Activated naive CD4-positive, alpha-beta T cell treated with anti-CD3 and anti-CD28 coated beads, Interleukin-2, amount 10 ng/mL, durations not matched to agents 7 days and 5 days (primary cell): ENCODE data around the gene RPEL1.
A peak's percentile ranks its signal among the peaks of the same experiment; 100 is the strongest.

Source experiments
- CTCF ChIA-PET: fragments of 350-600 bp; sonication (Branson Sonifier 250); formaldehyde crosslinking; loops from one replicate; lab custom pipeline; 2021; ENCODE audit warnings: antibody characterized with exemption; lab: Charles Lee
- DNase-seq: peaks from one replicate; pipeline ENCODE4 v3.0.0-alpha.2; 2020
- H3K27ac Mint-ChIP-seq: one replicate; pipeline ENCODE4 v1.8.0; 2021; ENCODE audit warnings: mild to moderate bottlenecking, moderate library complexity, mixed read lengths
- H3K27me3 Mint-ChIP-seq: one replicate; pipeline ENCODE4 v1.8.0; 2021; ENCODE audit warnings: mild to moderate bottlenecking, mixed read lengths
- H3K36me3 Mint-ChIP-seq: one replicate; pipeline ENCODE4 v1.8.0; 2021; ENCODE audit warnings: mixed read lengths
- H3K4me1 Mint-ChIP-seq: one replicate; pipeline ENCODE4 v1.8.0; 2021; ENCODE audit warnings: mixed read lengths
- H3K4me3 Mint-ChIP-seq: one replicate; pipeline ENCODE4 v1.8.0; 2021; ENCODE audit warnings: mild to moderate bottlenecking, moderate library complexity, mixed read lengths
- H3K9me3 Mint-ChIP-seq: one replicate; pipeline ENCODE4 v1.8.0; 2021; ENCODE audit warnings: mixed read lengths

Gene RPEL1

DNA sequence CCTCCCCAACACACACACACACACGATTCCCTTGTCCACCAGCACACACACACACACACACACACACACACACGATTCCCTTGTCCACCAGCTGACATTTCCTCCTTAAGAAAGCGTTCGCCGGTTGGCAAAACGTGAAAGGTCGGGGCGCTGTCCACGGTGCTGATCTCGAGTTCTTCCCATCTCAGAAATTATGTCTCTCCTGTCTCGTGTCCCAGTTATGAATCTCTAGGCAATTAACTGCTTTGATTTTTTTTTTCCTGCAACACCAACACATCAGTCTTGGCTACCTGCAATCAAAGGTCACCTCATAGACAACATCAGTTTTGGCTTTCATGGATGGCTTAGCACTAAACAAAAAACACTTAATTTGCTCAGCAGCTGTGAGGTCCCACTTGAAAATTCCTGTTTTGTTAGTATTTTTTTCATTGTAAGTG is 33.2 kb downstream of the RPEL1 start:
- H3K27me3 Mint-ChIP-seq = peaks cover 76% of the 10 kb centered on the region
- peak overlapping the region; percentile 68 for H3K4me3 Mint-ChIP-seq
- peak; percentile 74 for DNase-seq
- H3K9me3 Mint-ChIP-seq = peaks cover 3% of the 10 kb centered on the region
- peaks cover 12% of the 10 kb centered on the region for H3K4me1 Mint-ChIP-seq
- peak overlapping the region; percentile 49 for H3K27ac Mint-ChIP-seq
- H3K36me3 Mint-ChIP-seq = peaks cover 2% of the 10 kb centered on the region
- CTCF ChIA-PET = interaction anchor here (0.6 kb wide), 2 partner anchors 24 to 41 kb away, joined by 3 to 5 read pairs; no protein-coding TSS in a partner anchor

DNA sequence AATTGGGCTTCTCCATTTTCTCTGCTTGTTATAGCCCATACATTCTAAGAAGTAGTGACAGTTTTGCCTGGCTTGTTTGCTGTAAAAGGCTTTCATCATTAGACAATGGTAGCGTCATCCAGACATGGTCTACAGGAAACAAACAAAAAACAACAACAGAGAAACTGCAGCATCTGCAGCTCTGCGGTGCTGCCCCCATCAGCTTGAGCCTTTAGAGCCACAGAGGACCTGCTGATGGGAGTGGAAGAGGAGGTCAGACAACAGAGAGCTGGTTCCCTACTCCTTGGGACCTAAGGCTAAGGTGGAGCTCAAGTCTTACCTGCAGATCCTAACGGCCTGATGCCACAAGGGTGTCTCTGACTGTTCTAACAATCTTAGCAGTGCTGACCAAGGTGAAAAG is 34.3 kb downstream of the RPEL1 start:
- DNase-seq = no peak
- H3K27ac Mint-ChIP-seq = no peak overlapping the region
- no peak overlapping the region for H3K4me3 Mint-ChIP-seq
- H3K27me3 Mint-ChIP-seq = peaks cover 74% of the 10 kb centered on the region
- H3K9me3 Mint-ChIP-seq = peaks cover 3% of the 10 kb centered on the region
- peaks cover 2% of the 10 kb centered on the region for H3K36me3 Mint-ChIP-seq
- H3K4me1 Mint-ChIP-seq = peaks cover 12% of the 10 kb centered on the region
- CTCF ChIA-PET = no interaction called here

- Mint-ChIP-seq H3K36me3 (peaks cover 2% of the 10 kb centered on the region), H3K4me1 (peaks cover 12% of the 10 kb centered on the region), H3K27me3 (peaks cover 72% of the 10 kb centered on the region), H3K4me3 (no peak overlapping the region), H3K9me3 (peaks cover 3% of the 10 kb centered on the region), H3K27ac (no peak overlapping the region)
- no peak for DNase-seq
- CTCF ChIA-PET = no interaction called here
These were observed 34.8 kb downstream of the RPEL1 start for GRCh38 chr10:103280506-103280905.

- Mint-ChIP-seq H3K9me3 (peaks cover 3% of the 10 kb centered on the region), H3K36me3 (peaks cover 2% of the 10 kb centered on the region), H3K27me3 (peaks cover 65% of the 10 kb centered on the region), H3K4me3 (no peak overlapping the region), H3K27ac (no peak overlapping the region), H3K4me1 (peaks cover 8% of the 10 kb centered on the region)
- DNase-seq = no peak
- CTCF ChIA-PET = no interaction called here
These were observed 36.1 kb downstream of the RPEL1 start for GRCh38 chr10:103281753-103282152.

DNA sequence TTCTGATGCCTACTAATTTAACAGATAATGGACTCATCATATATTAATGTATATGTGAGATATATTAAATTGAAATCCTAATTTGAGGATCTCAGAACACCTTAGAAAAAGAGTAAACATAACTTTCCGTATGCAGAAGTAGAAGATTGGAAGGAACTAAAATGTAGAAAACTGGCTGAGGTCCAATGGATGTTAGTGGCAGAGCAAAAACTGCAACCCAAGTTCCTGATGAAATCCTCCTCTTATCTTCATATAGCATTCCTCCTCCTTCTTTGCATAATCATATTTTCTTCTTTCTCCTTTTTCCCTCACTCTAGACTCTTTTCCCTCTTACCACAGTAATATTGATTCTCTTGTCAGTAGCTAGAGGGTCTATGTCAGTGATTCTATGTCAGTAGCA is 37.3 kb downstream of the RPEL1 start:
- Mint-ChIP-seq H3K27ac (no peak overlapping the region), H3K4me1 (peaks cover 5% of the 10 kb centered on the region), H3K27me3 (peaks cover 56% of the 10 kb centered on the region), H3K4me3 (no peak overlapping the region), H3K36me3 (peaks cover 2% of the 10 kb centered on the region), H3K9me3 (peaks cover 3% of the 10 kb centered on the region)
- DNase-seq = no peak
- CTCF ChIA-PET = no interaction called here

GRCh38 chr10:103284170-103284569 is 38.5 kb downstream of the RPEL1 start:
- Mint-ChIP-seq H3K9me3 (no peaks in the 10 kb centered on the region), H3K36me3 (no peaks in the 10 kb centered on the region), H3K4me3 (no peak overlapping the region), H3K27ac (no peak overlapping the region), H3K27me3 (peaks cover 54% of the 10 kb centered on the region), H3K4me1 (no peaks in the 10 kb centered on the region)
- CTCF ChIA-PET = no interaction called here
- no peak for DNase-seq

DNA sequence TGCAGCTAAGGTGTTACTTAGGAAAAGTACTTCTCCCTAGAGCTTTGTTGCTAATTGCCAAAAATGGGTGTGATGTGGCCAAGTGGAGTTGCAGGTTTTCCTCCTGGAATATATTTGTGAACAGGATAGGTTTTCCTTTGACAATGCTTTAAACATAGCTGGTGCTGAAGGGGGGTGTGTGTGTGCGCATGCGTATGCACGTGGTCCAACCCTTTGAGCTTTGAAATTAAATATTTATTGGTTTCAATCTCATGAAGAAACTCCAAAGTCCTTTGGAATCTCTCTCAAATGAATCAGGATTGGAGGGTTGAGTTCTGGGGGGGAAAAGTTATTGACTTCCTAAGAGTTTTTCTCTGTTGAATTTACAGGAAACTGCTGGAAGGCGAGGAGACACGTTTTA is 42.3 kb downstream of the RPEL1 start:
- no peaks in the 10 kb centered on the region for H3K4me1 Mint-ChIP-seq
- no peak overlapping the region for H3K27ac Mint-ChIP-seq
- no peak overlapping the region for H3K4me3 Mint-ChIP-seq
- no peaks in the 10 kb centered on the region for H3K36me3 Mint-ChIP-seq
- no peaks in the 10 kb centered on the region for H3K9me3 Mint-ChIP-seq
- H3K27me3 Mint-ChIP-seq = peaks cover 30% of the 10 kb centered on the region
- no peak for DNase-seq
- CTCF ChIA-PET = no interaction called here

DNA sequence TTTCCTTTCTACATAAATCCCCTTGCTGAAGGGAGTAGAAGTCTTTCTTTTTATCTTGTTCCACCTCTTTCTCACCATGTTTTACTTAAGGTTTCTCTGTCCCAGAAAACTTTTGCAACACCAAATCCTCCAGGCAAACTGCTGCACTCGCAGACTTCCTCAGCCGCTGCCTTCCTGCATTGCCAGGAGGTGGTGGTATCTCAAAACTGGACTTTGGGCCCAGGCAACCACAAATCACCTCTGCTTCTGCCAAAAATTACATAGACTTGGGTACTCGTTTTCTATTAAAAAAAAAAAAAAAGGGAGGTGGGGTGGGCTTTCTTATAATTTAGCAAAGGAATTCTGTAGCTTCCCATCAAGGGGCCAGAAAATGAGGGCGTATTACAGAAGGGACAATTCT is 45.9 kb downstream of the RPEL1 start:
- no peak overlapping the region for H3K27ac Mint-ChIP-seq
- no peak overlapping the region for H3K4me3 Mint-ChIP-seq
- peaks cover 23% of the 10 kb centered on the region for H3K27me3 Mint-ChIP-seq
- H3K9me3 Mint-ChIP-seq = no peaks in the 10 kb centered on the region
- H3K36me3 Mint-ChIP-seq = no peaks in the 10 kb centered on the region
- CTCF ChIA-PET = interaction anchor here (0.7 kb wide), 1 partner anchor 197 kb away, joined by 4 read pairs; no protein-coding TSS in a partner anchor
- no peak for DNase-seq
- H3K4me1 Mint-ChIP-seq = no peaks in the 10 kb centered on the region

GRCh38 chr10:103295374-103296015 is 49.8 kb downstream of the RPEL1 start:
- H3K36me3 Mint-ChIP-seq = peaks cover 2% of the 10 kb centered on the region
- H3K9me3 Mint-ChIP-seq = no peaks in the 10 kb centered on the region
- CTCF ChIA-PET = no interaction called here
- H3K4me1 Mint-ChIP-seq = no peaks in the 10 kb centered on the region
- H3K27ac Mint-ChIP-seq = no peak overlapping the region
- no peak for DNase-seq
- peaks cover 7% of the 10 kb centered on the region for H3K27me3 Mint-ChIP-seq
- H3K4me3 Mint-ChIP-seq = no peak overlapping the region
